Measurements from ENCODE around the gene TNK2. TPM values are rescaled to one million over a fixed set of nuclear protein-coding genes. Genes with fewer than 3 reads are reported as not detected.

The TNK2 gene
- total RNA-seq, 2 donors from 2014 or later: 25.9 to 49.1 TPM

DNA sequence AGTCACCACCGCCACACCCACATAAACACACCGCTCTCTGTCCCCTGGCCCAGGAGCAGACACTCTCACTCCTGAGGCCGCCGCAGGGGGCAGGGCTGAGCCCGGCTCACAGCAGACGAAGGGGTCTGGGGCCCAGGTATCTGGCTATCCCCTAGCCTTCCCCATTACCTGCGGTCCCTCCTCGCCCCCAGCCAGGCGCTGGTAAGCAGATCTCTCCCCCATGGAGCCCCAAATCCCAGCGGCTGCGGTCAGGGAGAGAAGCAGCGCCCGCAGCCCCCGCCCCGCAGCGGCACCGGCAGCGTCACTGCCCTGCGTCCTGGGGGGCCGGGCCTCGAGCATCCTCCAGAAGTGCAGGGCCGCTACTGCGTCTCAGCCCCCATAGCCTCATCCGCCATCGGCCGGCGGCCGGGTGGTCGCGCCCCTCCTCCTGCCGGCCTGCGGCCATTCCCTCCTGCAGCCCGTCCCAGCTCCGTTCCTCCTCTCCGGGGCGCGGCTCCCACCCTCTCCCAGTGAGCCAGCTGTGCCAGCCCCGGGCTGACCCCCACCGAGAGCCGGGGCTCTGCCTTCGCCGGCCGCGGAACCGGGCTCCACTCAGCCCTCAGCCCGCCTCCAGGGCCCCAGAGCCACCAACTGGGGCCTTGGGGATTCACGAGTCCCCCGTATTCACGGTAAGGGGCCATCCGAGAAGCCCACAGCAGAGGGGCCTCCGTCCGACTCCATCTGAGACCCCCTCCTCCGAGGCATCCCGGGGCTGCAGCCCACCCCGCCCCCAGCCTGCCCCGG lies 13.1 kb downstream of the TNK2 start:
- H3K4me3 ChIP-seq: peak overlapping the region; percentile 15 to 43
- peak in 3 of 4 donors; percentile 46 to 64 (median 63) for DNase-seq
- intact Hi-C loops (cut with DNase I): no loop called here
- H3K9me3 ChIP-seq: no peaks in the 10 kb centered on the region
- TF ChIP-seq CTCF (IDR thresholded peaks at IDR 0.05): no peak
- no peak for TF ChIP-seq POLR2A (IDR thresholded peaks at IDR 0.05)
- no peaks in the 10 kb centered on the region for H3K27me3 ChIP-seq
- 0 to 1% methylated on average over 8 to 49 of the region's 56 CpGs for WGBS, 2 donors
- peak; percentile 49 for ATAC-seq
- no peaks in the 10 kb centered on the region for H3K36me3 ChIP-seq (replicated peaks in 1 of 2; ENCODE audit: insufficient read depth in 1 of 2, low read depth in 2 of 2)
- peaks cover 52% of the 10 kb centered on the region for H3K4me1 ChIP-seq
- peak overlapping the region; percentile 50 to 76 (median 64) for H3K27ac ChIP-seq

DNA sequence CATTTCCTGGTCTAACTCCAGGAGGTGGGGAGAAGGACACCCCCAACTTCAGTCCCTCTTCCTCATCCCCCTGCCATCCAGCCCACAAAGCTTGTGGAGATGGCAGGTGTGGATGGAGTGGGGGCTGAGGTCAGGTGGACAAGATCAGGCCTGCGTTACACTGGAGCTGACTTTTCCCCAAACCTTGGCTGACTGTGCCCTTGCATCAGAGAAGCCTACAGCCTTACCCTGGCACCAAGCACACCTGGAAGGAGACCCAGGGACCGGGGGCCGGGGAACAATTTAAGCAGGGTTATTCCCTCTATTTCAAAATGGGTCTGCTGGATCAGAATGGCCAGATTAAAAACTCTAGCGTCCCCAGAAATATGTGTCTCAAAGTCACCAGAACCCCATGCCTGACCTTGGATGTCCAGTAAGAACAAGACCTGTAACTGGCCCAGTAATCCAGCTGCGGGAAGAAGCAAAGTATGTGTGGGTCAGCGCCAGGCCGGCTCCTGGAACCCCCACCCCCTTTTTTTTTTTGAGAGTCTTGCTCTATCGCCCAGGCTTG lies 14.4 kb downstream of the TNK2 start:
- ATAC-seq (no peak), DNase-seq (no peak)
- TF ChIP-seq POLR2A (IDR thresholded peaks at IDR 0.05) (no peak), CTCF (IDR thresholded peaks at IDR 0.05) (no peak)
- Histone ChIP-seq H3K27me3 (no peaks in the 10 kb centered on the region), H3K4me1 (peaks cover 52% of the 10 kb centered on the region), H3K4me3 (no peak overlapping the region), H3K27ac (peak overlapping the region in 2 of 4 donors; percentile 37 to 54), H3K9me3 (no peaks in the 10 kb centered on the region), H3K36me3 (replicated peaks in 1 of 2; ENCODE audit: insufficient read depth in 1 of 2, low read depth in 2 of 2) (no peaks in the 10 kb centered on the region)
- 79 to 81% methylated on average over 6 to 8 of the region's 8 CpGs for WGBS, 2 donors
- intact Hi-C loops (cut with DNase I): no loop called here

DNA sequence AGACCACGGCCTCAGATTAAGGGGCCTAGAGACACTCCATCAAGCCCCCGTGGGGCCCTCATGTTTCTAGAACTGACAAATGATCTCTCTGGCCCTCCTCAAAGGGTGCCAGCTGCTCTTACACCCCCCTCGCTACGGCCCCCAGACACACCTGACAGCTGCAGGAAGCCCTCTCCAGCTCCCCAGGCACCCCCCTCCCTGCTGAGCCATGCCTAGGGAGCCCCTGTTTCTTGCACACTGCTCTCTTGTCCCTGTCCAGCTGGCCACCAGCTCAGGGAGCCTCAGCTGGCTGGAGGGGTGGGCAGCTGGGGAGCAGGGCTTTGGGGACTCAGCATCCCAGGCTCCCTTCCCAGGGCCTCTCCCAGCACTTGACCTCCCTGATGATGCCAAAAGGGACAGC lies 14.8 kb downstream of the TNK2 start:
- WGBS, 2 donors: 46 to 100% methylated on average over 2 to 4 of the region's 4 CpGs
- H3K4me1 ChIP-seq: peaks cover 52% of the 10 kb centered on the region
- TF ChIP-seq CTCF (IDR thresholded peaks at IDR 0.05): no peak
- no peak for TF ChIP-seq POLR2A (IDR thresholded peaks at IDR 0.05)

DNA sequence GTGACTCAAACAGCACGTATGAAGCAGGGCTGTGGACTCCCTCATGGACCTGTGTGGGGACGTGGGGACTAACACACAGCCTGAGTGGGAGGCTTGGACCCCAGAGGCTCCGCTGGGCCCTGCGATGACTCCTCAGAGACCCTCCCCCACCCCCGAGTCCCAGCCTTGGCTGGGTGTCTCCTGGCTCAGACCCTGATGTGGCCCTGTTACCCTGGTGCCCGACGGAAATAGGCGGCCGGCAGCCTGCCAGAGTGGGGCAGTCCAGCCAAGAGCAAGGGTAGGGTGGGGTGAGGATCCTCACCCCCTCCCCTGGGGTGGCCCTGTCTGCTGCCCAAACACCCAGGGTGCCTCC lies 15.3 kb downstream of the TNK2 start:
- ATAC-seq: peak; percentile 24
- H3K36me3 ChIP-seq (replicated peaks in 1 of 2; ENCODE audit: insufficient read depth in 1 of 2, low read depth in 2 of 2): no peaks in the 10 kb centered on the region
- DNase-seq: peak; percentile 46 to 78 (median 61)
- H3K4me3 ChIP-seq: no peak overlapping the region
- peaks cover 52% of the 10 kb centered on the region for H3K4me1 ChIP-seq
- intact Hi-C loops (cut with DNase I): no loop called here
- H3K27ac ChIP-seq: peak overlapping the region; percentile 13 to 54 (median 30)
- no peak for TF ChIP-seq CTCF (IDR thresholded peaks at IDR 0.05)
- TF ChIP-seq POLR2A (IDR thresholded peaks at IDR 0.05): no peak
- H3K27me3 ChIP-seq: no peaks in the 10 kb centered on the region
- WGBS, 2 donors: 3% methylated on average over 9 of the region's 9 CpGs; no CpG with 5 or more reads in 1 of the 2 donors
- H3K9me3 ChIP-seq: no peaks in the 10 kb centered on the region

More for the DNA sequence above, 14.8 kb downstream of the TNK2 start:
- Histone ChIP-seq H3K27me3 (no peaks in the 10 kb centered on the region), H3K27ac (peak overlapping the region in 2 of 4 donors; percentile 37 to 54), H3K36me3 (replicated peaks in 1 of 2; ENCODE audit: insufficient read depth in 1 of 2, low read depth in 2 of 2) (no peaks in the 10 kb centered on the region), H3K4me3 (no peak overlapping the region), H3K9me3 (no peaks in the 10 kb centered on the region)
- intact Hi-C loops (cut with DNase I): no loop called here
- DNase-seq (no peak), ATAC-seq (no peak)

All from body of pancreas (tissue), 4 donors.